Astrocyte (in vitro differentiated cells and primary cell): ENCODE measurements around the gene FSD1L. TPM values are rescaled to one million over a fixed set of nuclear protein-coding genes. Genes with fewer than 3 reads are reported as not detected.

Experiments used
- DNase-seq: peaks from one replicate; pipeline ENCODE4 v3.0.0-alpha.2; 2010; ENCODE audit warnings: low read depth
- FAIRE-seq: peaks from 2 replicates; lab custom pipeline; 2011; peaks lifted over from hg19 to GRCh38; lab: Jason Lieb, UNC
- H2AFZ ChIP-seq: 2 replicates; pipeline ENCODE4 v1.6.0; 2012; ENCODE audit warnings: low read depth, low read length, inconsistent platforms
- H3K27ac ChIP-seq: 2 replicates; pipeline ENCODE4 v1.5.1; 2011; ENCODE audit warnings: low read depth, low read length, inconsistent platforms
- H3K27me3 ChIP-seq: 2 replicates; pipeline ENCODE4 v1.6.0; 2011; ENCODE audit warnings: low read length, inconsistent platforms; ENCODE audit not compliant: insufficient read depth
- H3K36me3 ChIP-seq: 2 replicates; pipeline ENCODE4 v1.5.1; 2011; ENCODE audit warnings: low read length, inconsistent platforms; ENCODE audit not compliant: insufficient read depth
- H3K4me1 ChIP-seq: 2 replicates; pipeline ENCODE4 v1.5.1; 2011; ENCODE audit warnings: low read length, inconsistent platforms; ENCODE audit not compliant: insufficient read depth
- H3K4me2 ChIP-seq: 2 replicates; pipeline ENCODE4 v1.6.0; 2012; ENCODE audit warnings: low read length, inconsistent platforms
- H3K4me3 ChIP-seq: 2 replicates; pipeline ENCODE4 v1.5.1; 2011; ENCODE audit warnings: low read depth, mild to moderate bottlenecking, low read length, inconsistent platforms; ENCODE audit not compliant: insufficient read depth
- H3K79me2 ChIP-seq: 2 replicates; pipeline ENCODE4 v1.6.0; 2012; ENCODE audit warnings: mild to moderate bottlenecking, low read length, inconsistent platforms; ENCODE audit not compliant: insufficient read depth
- H3K9ac ChIP-seq: 2 replicates; pipeline ENCODE4 v1.6.0; 2012; ENCODE audit warnings: mild to moderate bottlenecking, low read length, inconsistent platforms
- H3K9me3 ChIP-seq: 2 replicates; pipeline ENCODE4 v1.5.1; 2012; ENCODE audit warnings: low read depth, mild to moderate bottlenecking, low read length, inconsistent platforms; ENCODE audit not compliant: insufficient read depth
- H4K20me1 ChIP-seq: 2 replicates; pipeline ENCODE4 v1.6.0; 2012; ENCODE audit warnings: low read length, inconsistent platforms; ENCODE audit not compliant: insufficient read depth
- H3K27ac Mint-ChIP-seq: one replicate; pipeline ENCODE4 v1.8.0; 2021; ENCODE audit warnings: mild to moderate bottlenecking, mixed read lengths; ENCODE audit not compliant: unreplicated experiment
- H3K27me3 Mint-ChIP-seq: one replicate; pipeline ENCODE4 v1.8.0; 2021; ENCODE audit warnings: low read depth, mixed read lengths; ENCODE audit not compliant: unreplicated experiment
- H3K36me3 Mint-ChIP-seq: one replicate; pipeline ENCODE4 v1.8.0; 2021; ENCODE audit warnings: low read depth, mixed read lengths; ENCODE audit not compliant: unreplicated experiment
- H3K4me1 Mint-ChIP-seq: one replicate; pipeline ENCODE4 v1.8.0; 2021; ENCODE audit warnings: low read depth, mixed read lengths; ENCODE audit not compliant: unreplicated experiment
- H3K4me3 Mint-ChIP-seq: one replicate; pipeline ENCODE4 v1.8.0; 2021; ENCODE audit warnings: mild to moderate bottlenecking, moderate library complexity, mixed read lengths; ENCODE audit not compliant: unreplicated experiment
- H3K9me3 Mint-ChIP-seq: one replicate; pipeline ENCODE4 v1.8.0; 2021; ENCODE audit warnings: mild to moderate bottlenecking, mixed read lengths; ENCODE audit not compliant: unreplicated experiment
- CTCF ChIP-seq: IDR thresholded peaks from 2 replicates; pipeline ENCODE4 v1.5.1; 2011; ENCODE audit warnings: low read depth, mild to moderate bottlenecking, inconsistent platforms, low read length, moderate library complexity; ENCODE audit not compliant: insufficient read depth
- EZH2 ChIP-seq: IDR thresholded peaks from 2 replicates; pipeline ENCODE4 v1.6.1; 2012; ENCODE audit warnings: mild to moderate bottlenecking, low read length, inconsistent platforms; ENCODE audit not compliant: insufficient read depth
- total RNA-seq: library from RNA; stranded (reverse); gene quantifications from 2 replicates; pipeline ENCODE4 v1.2.1, GENCODE V29; 2021

Gene FSD1L
- total RNA-seq, 1 donor from 2014 or later, result 7.0 TPM

DNA sequence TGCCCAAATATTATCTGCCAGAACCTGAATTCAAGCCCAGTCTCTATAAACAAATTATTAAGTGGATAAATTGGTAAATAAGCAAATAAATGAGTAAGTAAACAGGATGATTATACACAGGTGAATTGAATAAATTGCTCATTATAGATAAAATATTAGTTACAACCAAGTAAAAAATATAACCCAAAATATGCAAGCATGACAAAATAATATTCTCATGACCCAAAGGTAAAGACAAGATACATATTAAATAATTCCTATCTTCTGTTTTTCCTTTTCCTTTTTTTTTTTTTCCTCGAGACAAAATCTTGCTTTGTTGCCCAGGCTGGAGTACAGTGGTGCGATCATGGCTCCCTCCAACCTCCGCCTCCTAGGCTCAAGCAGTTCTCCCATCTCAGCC lies 21.2 kb upstream of the FSD1L start:
- H2AFZ ChIP-seq, result no peak overlapping the region
- no peaks in the 10 kb centered on the region for H3K9me3 ChIP-seq
- H4K20me1 ChIP-seq, result no peaks in the 10 kb centered on the region
- no peaks in the 10 kb centered on the region for H3K36me3 ChIP-seq
- DNase-seq (no peak), FAIRE-seq (no peak)
- H3K4me1 ChIP-seq, result no peaks in the 10 kb centered on the region
- no peak for TF ChIP-seq EZH2
- TF ChIP-seq CTCF, result no peak
- no peaks in the 10 kb centered on the region for H3K27me3 Mint-ChIP-seq
- no peak overlapping the region for H3K4me3 Mint-ChIP-seq
- H3K27ac ChIP-seq, result no peak overlapping the region
- H3K4me2 ChIP-seq, result no peak overlapping the region
- no peak overlapping the region for H3K27ac Mint-ChIP-seq
- H3K9ac ChIP-seq, result no peak overlapping the region
- H3K4me1 Mint-ChIP-seq, result no peaks in the 10 kb centered on the region
- H3K9me3 Mint-ChIP-seq, result no peaks in the 10 kb centered on the region
- no peak overlapping the region for H3K4me3 ChIP-seq
- no peaks in the 10 kb centered on the region for H3K79me2 ChIP-seq
- no peaks in the 10 kb centered on the region for H3K27me3 ChIP-seq
- no peaks in the 10 kb centered on the region for H3K36me3 Mint-ChIP-seq

- no peaks in the 10 kb centered on the region for H3K4me1 ChIP-seq
- H3K9me3 Mint-ChIP-seq, result no peaks in the 10 kb centered on the region
- no peaks in the 10 kb centered on the region for H3K9me3 ChIP-seq
- DNase-seq (no peak), FAIRE-seq (no peak)
- H3K4me3 Mint-ChIP-seq, result no peak overlapping the region
- no peaks in the 10 kb centered on the region for H4K20me1 ChIP-seq
- H3K4me3 ChIP-seq, result no peak overlapping the region
- no peak overlapping the region for H2AFZ ChIP-seq
- no peaks in the 10 kb centered on the region for H3K79me2 ChIP-seq
- no peaks in the 10 kb centered on the region for H3K4me1 Mint-ChIP-seq
- H3K36me3 ChIP-seq, result no peaks in the 10 kb centered on the region
- TF ChIP-seq EZH2 (no peak), CTCF (no peak)
- no peaks in the 10 kb centered on the region for H3K27me3 Mint-ChIP-seq
- no peaks in the 10 kb centered on the region for H3K36me3 Mint-ChIP-seq
- H3K27me3 ChIP-seq, result no peaks in the 10 kb centered on the region
- H3K27ac Mint-ChIP-seq, result no peak overlapping the region
- H3K9ac ChIP-seq, result no peak overlapping the region
- H3K27ac ChIP-seq, result no peak overlapping the region
- H3K4me2 ChIP-seq, result no peak overlapping the region
Measured at GRCh38 chr9:105431424-105432246, 16.2 kb upstream of the FSD1L start.

DNA sequence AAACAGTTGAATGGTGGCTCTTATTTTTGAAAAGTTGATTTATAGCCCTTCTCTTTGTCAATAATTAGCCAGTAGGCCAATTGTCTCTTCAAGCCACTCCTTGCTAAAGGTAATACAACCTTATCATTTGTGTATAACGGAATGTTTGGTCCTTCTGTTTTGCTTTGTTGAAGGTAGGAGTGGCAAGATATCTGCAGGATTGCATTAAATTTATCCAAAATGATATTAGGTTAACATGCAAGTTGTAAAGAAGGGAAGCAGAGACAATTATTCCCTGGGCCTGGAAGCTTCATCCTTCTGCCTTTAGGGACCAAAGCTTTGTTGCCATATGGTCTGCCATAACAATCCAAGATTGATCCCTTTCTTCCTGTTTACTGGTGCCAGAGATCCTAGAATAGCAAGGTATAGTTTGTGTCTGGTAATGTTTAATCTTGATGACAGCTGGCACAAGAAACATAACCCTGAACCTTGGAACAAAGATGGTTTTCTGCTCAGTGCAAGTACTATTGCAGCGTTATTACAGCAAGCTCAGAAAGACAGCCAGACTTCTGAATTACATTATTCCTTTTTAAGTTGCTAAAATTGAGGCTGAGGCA lies 15.5 kb upstream of the FSD1L start:
- Histone ChIP-seq H2AFZ (no peak overlapping the region), H3K9me3 (no peaks in the 10 kb centered on the region), H3K4me2 (no peak overlapping the region), H3K9ac (no peak overlapping the region), H4K20me1 (no peaks in the 10 kb centered on the region), H3K27me3 (no peaks in the 10 kb centered on the region), H3K4me3 (no peak overlapping the region), H3K4me1 (no peaks in the 10 kb centered on the region), H3K36me3 (no peaks in the 10 kb centered on the region), H3K27ac (no peak overlapping the region), H3K79me2 (no peaks in the 10 kb centered on the region)
- no peak for FAIRE-seq
- no peak for DNase-seq
- H3K4me3 Mint-ChIP-seq, result no peak overlapping the region
- no peaks in the 10 kb centered on the region for H3K36me3 Mint-ChIP-seq
- H3K27me3 Mint-ChIP-seq, result no peaks in the 10 kb centered on the region
- TF ChIP-seq EZH2 (no peak), CTCF (no peak)
- no peaks in the 10 kb centered on the region for H3K4me1 Mint-ChIP-seq
- H3K27ac Mint-ChIP-seq, result no peak overlapping the region
- no peaks in the 10 kb centered on the region for H3K9me3 Mint-ChIP-seq
